Natural killer cell (primary cell): ENCODE data around the gene LTF. TPM values are rescaled to one million over a fixed set of nuclear protein-coding genes. Genes with fewer than 3 reads are reported as not detected.
"Not testable (repeated sequence)": the region's sequence is repeated elsewhere in the genome, so short reads cannot be mapped to it uniquely, and the experiment has no call there.

ENCODE experiments used
- ATAC-seq, 3 donors: fragments of 150-1000 bp in 2 of 3; fragments of 200-7000 bp in 1 of 3; cut with Tn5 transposase; 1 replicate in 1 of 3; 2 replicates in 2 of 3; pipeline ENCODE4 v1.10.0; 2021; ENCODE audit warnings: mild to moderate bottlenecking in 2 of 3, moderate library complexity in 2 of 3
- DNase-seq, 2 donors: peaks; one replicate each; pipeline versions ENCODE4 v3.0.0 to v3.0.0-alpha.2; 2013 to 2021; ENCODE audit warnings: mixed read lengths in 1 of 2
- H3K27ac ChIP-seq: one replicate; pipeline ENCODE4 v1.5.1; 2013; ENCODE audit warnings: mild to moderate bottlenecking, low read length
- H3K27me3 ChIP-seq: one replicate; pipeline ENCODE4 v1.6.1; 2013; ENCODE audit warnings: low read length; ENCODE audit not compliant: control insufficient read depth, insufficient read depth
- H3K36me3 ChIP-seq: one replicate; pipeline ENCODE4 v1.6.1; 2013; ENCODE audit warnings: low read length; ENCODE audit not compliant: control insufficient read depth, insufficient read depth
- H3K4me1 ChIP-seq: one replicate; pipeline ENCODE4 v1.6.1; 2013; ENCODE audit warnings: low read length; ENCODE audit not compliant: control insufficient read depth, insufficient read depth
- H3K4me3 ChIP-seq: one replicate; pipeline ENCODE4 v1.5.1; 2013; ENCODE audit warnings: low read length
- H3K9me3 ChIP-seq: one replicate; pipeline ENCODE4 v1.6.1; 2013; ENCODE audit warnings: low read length; ENCODE audit not compliant: control insufficient read depth, insufficient read depth
- H3K27ac Mint-ChIP-seq, 2 donors: one replicate each; pipeline ENCODE4 v1.8.0; 2022; ENCODE audit warnings: mild to moderate bottlenecking in 2 of 2, mixed read lengths in 2 of 2, moderate library complexity in 1 of 2
- H3K27me3 Mint-ChIP-seq, 2 donors: one replicate each; pipeline ENCODE4 v1.8.0; 2022; ENCODE audit warnings: low read depth in 2 of 2, mixed read lengths in 2 of 2
- H3K36me3 Mint-ChIP-seq: one replicate; pipeline ENCODE4 v1.8.0; 2022; ENCODE audit warnings: mixed read lengths
- H3K4me1 Mint-ChIP-seq, 2 donors: one replicate each; pipeline ENCODE4 v1.8.0; 2022; ENCODE audit warnings: mixed read lengths in 2 of 2
- H3K4me3 Mint-ChIP-seq: one replicate; pipeline ENCODE4 v1.8.0; 2022; ENCODE audit warnings: mild to moderate bottlenecking, moderate library complexity, mixed read lengths
- H3K9me3 Mint-ChIP-seq, 2 donors: one replicate each; pipeline ENCODE4 v1.8.0; 2022; ENCODE audit warnings: mixed read lengths in 2 of 2
- WGBS: methylation state at CpG from one replicate; pipeline ENCODE4 v1.1.7; 2013; ENCODE audit warnings: missing lambda C conversion rate; ENCODE audit not compliant: insufficient coverage; 5-methylcytosine and 5-hydroxymethylcytosine counted together
- intact Hi-C: fragments of 100-400 bp; cut with micrococcal nuclease; formaldehyde crosslinking; loops from one replicate; pipeline ENCODE4 v1.14.2; 2022
- total RNA-seq, 4 donors: library from RNA; stranded (reverse); fragments of 120-200 nt in 1 of 4; gene quantifications; one replicate each; pipeline versions ENCODE4 v1.2.3 to v1.2.4, GENCODE V29; 2013 to 2022
- TF ChIP-seq, protein P1 (sequence below): fragments of 200-600 bp; IDR thresholded peaks from one replicate; pipeline ENCODE4 v1.8.0; 2022; ENCODE audit warnings: antibody characterized with exemption

Gene LTF
- total RNA-seq, 3 donors from 2014 or later (not counting 1 experiment from before 2014, with no cell fraction given), result 1.0 to 1.1 TPM; not detected in 1

GRCh38 chr3:46433841-46434240 is 30.9 kb downstream of the LTF start:
- whole genome bisulfite sequencing, result 100% methylated on average over 1 of the region's 1 CpG
- Histone ChIP-seq H3K9me3 (no peaks in the 10 kb centered on the region), H3K27me3 (no peaks in the 10 kb centered on the region), H3K4me1 (no peaks in the 10 kb centered on the region), H3K27ac (no peak overlapping the region), H3K36me3 (no peaks in the 10 kb centered on the region), H3K4me3 (no peak overlapping the region)
- H3K4me1 Mint-ChIP-seq, result no peaks in the 10 kb centered on the region
- peaks cover 8% of the 10 kb centered on the region for H3K36me3 Mint-ChIP-seq
- H3K4me3 Mint-ChIP-seq, result no peak overlapping the region
- no peak overlapping the region for H3K27ac Mint-ChIP-seq
- TF ChIP-seq, protein P1, sequence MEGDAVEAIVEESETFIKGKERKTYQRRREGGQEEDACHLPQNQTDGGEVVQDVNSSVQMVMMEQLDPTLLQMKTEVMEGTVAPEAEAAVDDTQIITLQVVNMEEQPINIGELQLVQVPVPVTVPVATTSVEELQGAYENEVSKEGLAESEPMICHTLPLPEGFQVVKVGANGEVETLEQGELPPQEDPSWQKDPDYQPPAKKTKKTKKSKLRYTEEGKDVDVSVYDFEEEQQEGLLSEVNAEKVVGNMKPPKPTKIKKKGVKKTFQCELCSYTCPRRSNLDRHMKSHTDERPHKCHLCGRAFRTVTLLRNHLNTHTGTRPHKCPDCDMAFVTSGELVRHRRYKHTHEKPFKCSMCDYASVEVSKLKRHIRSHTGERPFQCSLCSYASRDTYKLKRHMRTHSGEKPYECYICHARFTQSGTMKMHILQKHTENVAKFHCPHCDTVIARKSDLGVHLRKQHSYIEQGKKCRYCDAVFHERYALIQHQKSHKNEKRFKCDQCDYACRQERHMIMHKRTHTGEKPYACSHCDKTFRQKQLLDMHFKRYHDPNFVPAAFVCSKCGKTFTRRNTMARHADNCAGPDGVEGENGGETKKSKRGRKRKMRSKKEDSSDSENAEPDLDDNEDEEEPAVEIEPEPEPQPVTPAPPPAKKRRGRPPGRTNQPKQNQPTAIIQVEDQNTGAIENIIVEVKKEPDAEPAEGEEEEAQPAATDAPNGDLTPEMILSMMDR, result no peak
- peaks cover 5 to 6% of the 10 kb centered on the region in 2 donors for H3K9me3 Mint-ChIP-seq
- DNase-seq (no peak), ATAC-seq (no peak)
- intact Hi-C loops, result no loop called here
- peaks cover 0 to 9% of the 10 kb centered on the region in 2 donors for H3K27me3 Mint-ChIP-seq

DNA sequence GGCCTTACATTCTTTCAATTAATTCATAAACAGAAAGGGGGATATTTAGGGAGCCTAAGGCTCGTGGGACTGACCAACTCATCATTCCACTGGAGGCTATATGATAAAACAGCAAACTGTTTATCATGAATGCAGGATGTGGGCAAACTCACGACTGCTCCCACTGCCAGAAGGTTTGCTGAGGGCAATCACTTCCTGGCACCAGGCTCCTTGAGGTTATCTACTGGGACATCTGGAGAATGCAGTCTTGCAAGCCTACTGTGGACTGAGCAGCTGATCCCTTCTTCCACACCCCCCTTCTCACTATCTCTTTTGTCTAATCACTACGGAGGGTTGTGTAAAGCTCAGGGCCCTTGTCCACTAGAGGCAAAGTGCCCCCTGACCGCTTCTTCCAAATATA is 31.6 kb downstream of the LTF start:
- H3K4me3 ChIP-seq, H3K4me1 ChIP-seq, H3K27ac Mint-ChIP-seq, H3K36me3 Mint-ChIP-seq, H3K27me3 Mint-ChIP-seq, H3K27ac ChIP-seq, H3K36me3 ChIP-seq, H3K4me1 Mint-ChIP-seq, H3K9me3 ChIP-seq, H3K27me3 ChIP-seq, H3K9me3 Mint-ChIP-seq, intact Hi-C loops, ATAC-seq, DNase-seq, H3K4me3 Mint-ChIP-seq: not testable (repeated sequence)
- 55% methylated on average over 4 of the region's 4 CpGs for WGBS

DNA sequence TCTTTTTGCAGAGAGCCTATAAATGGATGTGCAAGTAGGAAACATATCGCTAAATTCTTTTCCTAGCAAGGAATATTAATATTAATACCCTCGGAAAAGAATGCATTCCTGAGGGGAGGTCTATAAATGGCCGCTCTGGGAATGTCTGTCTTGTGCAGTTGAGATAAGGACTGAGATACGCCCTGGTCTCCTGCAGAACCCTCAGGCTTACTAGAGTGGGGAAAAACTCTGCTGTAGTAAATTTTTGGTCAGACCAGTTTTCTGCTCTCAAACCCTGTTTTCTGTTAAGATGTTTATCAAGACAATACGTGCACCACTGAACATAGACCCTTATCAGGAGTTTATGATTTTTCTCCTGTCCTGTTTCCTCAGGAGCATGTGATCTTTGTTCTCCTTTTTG is 32.8 kb downstream of the LTF start:
- H3K9me3 Mint-ChIP-seq, ATAC-seq, DNase-seq, H3K27me3 ChIP-seq, H3K9me3 ChIP-seq, H3K4me3 Mint-ChIP-seq, H3K4me1 ChIP-seq, intact Hi-C loops, H3K27ac Mint-ChIP-seq, H3K4me1 Mint-ChIP-seq, H3K4me3 ChIP-seq, H3K36me3 Mint-ChIP-seq, H3K27ac ChIP-seq, H3K36me3 ChIP-seq, H3K27me3 Mint-ChIP-seq: not testable (repeated sequence)
- 92% methylated on average over 4 of the region's 5 CpGs for WGBS

GRCh38 chr3:46430879-46431278 is 33.8 kb downstream of the LTF start:
- H3K9me3 Mint-ChIP-seq, H3K27me3 Mint-ChIP-seq, H3K4me1 ChIP-seq, H3K36me3 ChIP-seq, intact Hi-C loops, H3K4me3 ChIP-seq, H3K27ac Mint-ChIP-seq, H3K27ac ChIP-seq, H3K9me3 ChIP-seq, ATAC-seq, H3K36me3 Mint-ChIP-seq, H3K4me1 Mint-ChIP-seq, H3K4me3 Mint-ChIP-seq, H3K27me3 ChIP-seq, DNase-seq: not testable (repeated sequence)
- WGBS, result 100% methylated on average over 1 of the region's 1 CpG

DNA sequence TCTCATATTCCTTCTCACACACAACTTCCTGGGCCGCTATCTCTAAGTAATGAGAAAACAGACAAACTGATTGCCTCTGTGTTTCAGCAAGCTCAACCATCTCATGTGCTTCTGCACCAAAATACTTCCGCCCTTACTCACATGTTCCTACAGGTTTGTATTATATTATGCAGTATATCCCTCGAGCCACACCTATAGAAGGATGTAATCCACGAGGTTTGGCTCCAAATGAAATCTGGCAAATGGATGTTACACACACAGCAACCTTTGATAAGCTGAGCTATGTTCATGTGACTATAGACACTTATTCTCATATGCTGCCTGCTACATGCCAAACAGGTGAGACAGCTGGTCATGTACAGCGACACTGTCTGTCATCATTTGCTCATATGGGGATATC is 35.0 kb downstream of the LTF start:
- Mint-ChIP-seq H3K4me3 (no peak overlapping the region), H3K4me1 (no peaks in the 10 kb centered on the region), H3K27ac (no peak overlapping the region), H3K36me3 (peaks cover 8% of the 10 kb centered on the region), H3K27me3 (peaks cover 0 to 9% of the 10 kb centered on the region in 2 donors), H3K9me3 (peaks cover 5 to 6% of the 10 kb centered on the region in 2 donors)
- Histone ChIP-seq H3K4me1 (no peaks in the 10 kb centered on the region), H3K9me3 (no peaks in the 10 kb centered on the region), H3K4me3 (no peak overlapping the region), H3K27me3 (no peaks in the 10 kb centered on the region), H3K36me3 (no peaks in the 10 kb centered on the region), H3K27ac (no peak overlapping the region)
- WGBS, result 91% methylated on average over 4 of the region's 5 CpGs
- DNase-seq, result no peak
- intact Hi-C loops, result no loop called here
- no peak for ATAC-seq
- TF ChIP-seq, protein P1, result no peak
